Stimulated activated CD4-positive, alpha-beta T cell treated with anti-CD3 and anti-CD28 coated beads, Interleukin-15, amount 100 ng/mL, for 1 hour (primary cell): ENCODE measurements around the gene VPS36.
"Not testable (repeated sequence)": the region's sequence is repeated elsewhere in the genome, so short reads cannot be mapped to it uniquely, and the experiment has no call there.

ENCODE experiments used
- DNase-seq, 2 donors: peaks; one replicate each; pipeline ENCODE4 v3.0.0-alpha.2; 2020; ENCODE audit warnings: low read depth in 1 of 2, low spot score in 1 of 2

The VPS36 gene

DNA sequence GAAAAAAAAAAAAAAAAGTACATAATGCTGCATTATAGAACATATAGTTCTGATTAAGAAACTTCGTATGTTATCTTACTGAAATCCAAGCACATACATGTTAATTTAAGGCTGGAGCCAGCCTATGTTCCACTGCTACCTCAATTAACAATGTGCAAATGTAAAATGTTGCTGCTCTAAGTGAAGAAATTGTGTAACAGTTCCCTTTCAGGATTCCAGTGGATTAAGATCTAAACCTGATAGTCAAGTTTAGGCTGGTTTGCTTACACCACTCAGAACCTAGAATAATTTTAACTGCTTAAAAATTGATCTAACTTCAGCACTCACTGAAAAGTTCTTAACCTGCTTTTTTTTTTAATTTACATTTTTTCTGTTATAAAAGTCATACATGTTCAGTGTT, 4.2 kb downstream of the VPS36 start:
- no peak for DNase-seq

GRCh38 chr13:52432456-52432855, 18.0 kb downstream of the VPS36 start:
- DNase-seq = no peak

- DNase-seq = no peak
Measured at GRCh38 chr13:52428295-52428694, 22.1 kb downstream of the VPS36 start.

DNA sequence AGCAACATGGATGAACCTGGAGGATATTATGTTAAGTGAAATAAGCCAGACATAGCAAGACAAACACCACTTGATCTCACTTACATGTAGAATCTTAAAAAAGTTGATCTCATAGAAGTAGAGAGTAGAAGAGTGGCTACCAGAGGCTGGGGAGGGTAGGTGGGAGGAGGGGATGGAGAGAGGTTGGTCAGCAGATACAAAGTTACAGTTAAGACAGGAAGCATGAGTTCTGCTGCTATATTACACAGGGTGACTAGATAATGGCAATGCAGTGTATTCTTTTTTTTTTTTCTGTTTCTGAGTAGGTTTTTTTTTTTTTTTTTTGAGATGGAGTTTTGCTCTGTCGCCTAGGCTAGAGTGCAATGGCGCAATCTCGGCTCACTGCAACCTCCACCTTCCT, 29.2 kb downstream of the VPS36 start:
- no peak for DNase-seq

DNA sequence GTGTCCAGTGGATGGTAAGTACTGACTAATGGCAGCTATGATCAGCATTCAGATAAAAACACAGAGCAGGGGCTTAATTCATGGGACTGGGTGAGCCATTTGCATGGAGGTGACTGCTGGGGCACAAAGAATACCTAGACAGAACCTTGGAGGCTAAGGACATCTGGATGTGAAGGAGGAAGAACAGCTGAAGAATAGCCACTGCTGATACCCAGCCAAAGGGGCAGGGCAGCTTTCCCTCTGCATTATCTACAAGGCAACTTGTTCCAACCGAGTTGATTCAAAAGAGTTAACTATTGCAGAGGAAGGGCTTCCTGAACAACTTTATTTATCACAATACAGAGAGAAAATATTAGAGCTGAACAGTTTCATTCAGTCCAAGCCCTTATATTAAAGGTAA, 31.4 kb downstream of the VPS36 start:
- no peak for DNase-seq

DNA sequence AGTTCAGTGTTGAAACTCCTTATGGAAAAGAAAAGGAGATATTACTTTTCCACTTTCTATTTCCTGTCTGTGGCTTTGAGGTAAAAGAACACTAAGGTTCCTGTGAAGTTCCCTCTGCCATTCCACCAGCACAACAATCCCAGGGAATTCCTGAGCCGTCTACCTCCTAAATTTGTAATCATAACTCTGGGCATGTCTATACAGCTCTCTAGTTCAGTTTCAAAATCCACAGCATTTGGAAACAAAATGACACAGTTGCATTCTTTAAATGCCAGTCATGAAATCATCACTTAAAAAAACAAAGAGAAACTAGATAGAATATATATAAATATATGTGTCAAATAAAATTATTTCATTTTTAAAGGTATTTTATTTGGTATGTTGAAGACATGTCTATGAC, 35.5 kb downstream of the VPS36 start:
- DNase-seq = no peak

DNA sequence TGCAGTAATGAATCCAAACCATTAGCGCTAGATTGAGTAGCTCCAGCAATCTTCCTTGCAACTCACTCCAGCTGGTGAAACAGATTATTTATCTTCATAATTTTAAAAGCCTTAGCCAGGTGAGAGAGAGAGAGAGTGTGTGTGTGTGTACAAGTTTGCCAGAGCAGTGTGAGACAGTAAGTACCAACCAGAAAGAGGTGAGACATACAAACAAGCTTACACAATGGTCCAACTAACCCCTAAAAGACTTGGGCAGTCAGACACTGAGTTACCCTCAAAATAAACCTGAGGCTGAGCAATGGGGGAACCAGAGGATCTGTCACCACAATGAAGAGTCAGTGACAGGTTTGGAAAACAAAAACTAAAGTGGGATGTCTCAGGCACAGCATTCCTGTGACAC, 36.4 kb downstream of the VPS36 start:
- no peak for DNase-seq

DNA sequence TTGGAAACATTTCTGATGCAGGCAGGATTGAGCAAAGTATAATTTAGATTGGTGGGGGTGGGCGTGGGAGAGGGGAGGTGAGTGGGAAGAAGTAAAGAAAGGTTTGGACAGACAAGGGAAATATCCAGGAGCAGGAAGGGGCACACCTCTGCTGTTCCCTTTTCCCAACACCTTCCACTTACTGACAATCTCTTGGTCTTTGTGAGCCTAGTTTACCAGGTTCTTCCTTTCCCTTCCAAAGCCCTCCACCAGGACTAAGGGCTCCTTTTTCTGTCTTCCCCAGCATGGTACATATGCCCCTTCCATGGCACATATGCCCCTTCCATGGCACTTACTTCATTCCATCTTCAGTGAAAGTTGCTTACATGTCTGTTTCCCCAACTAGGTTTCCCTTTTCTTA, 38.3 kb downstream of the VPS36 start:
- DNase-seq = no peak

- DNase-seq = no peak
Measured at GRCh38 chr13:52411629-52412028, 38.8 kb downstream of the VPS36 start.

GRCh38 chr13:52408071-52408658, 42.3 kb downstream of the VPS36 start:
- not testable (repeated sequence) for DNase-seq

GRCh38 chr13:52407436-52407835, 43.0 kb downstream of the VPS36 start:
- DNase-seq = not testable (repeated sequence)

DNA sequence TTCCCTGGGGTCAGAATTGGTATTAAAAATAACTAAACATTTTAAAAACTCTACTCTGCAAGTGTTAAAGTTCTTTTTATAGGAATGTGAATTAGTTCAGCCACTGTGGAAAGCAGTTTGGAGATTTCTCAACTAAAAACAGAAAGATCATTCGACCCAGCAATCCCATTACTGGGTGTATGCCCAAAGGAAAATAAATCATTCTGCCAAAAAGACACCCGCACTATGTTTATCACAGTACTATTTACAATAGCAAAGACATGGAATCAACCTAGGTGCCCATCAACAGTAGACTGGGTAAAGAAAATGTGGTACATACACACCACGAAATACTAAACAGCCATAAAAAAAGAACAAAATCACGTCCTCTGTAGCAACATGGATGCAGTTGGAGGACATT, 43.8 kb downstream of the VPS36 start:
- DNase-seq = no peak

- DNase-seq = no peak
Measured at GRCh38 chr13:52405767-52406494, 44.5 kb downstream of the VPS36 start, which contains the start of gene THSD1. THSD1 (minus strand) TSS chr13:52406172; CDS start chr13:52402600, 3,572 bp downstream.

- no peak for DNase-seq
Measured at GRCh38 chr13:52405369-52405766, 45.1 kb downstream of the VPS36 start.

DNA sequence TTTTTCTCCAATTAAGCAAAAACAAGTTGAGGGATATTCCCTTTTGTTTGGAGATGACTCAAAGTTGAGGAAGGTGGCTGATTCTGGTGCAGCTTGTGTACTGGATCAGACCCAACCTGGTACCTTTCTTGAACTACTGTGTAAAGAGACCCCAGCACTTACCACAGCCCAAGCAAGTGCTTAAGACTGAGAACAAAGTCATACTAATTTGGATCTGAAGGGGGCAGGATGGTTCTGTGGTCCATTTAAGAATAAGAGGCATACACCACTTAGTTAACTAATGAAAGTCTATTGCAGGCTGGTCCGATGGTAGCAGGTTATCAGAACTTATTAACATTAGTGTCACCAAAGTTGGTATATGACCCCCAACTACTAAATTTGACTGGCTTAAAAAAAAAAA, 50.7 kb downstream of the VPS36 start:
- DNase-seq = no peak

- DNase-seq = no peak
Measured at GRCh38 chr13:52399046-52399445, 51.4 kb downstream of the VPS36 start.

DNA sequence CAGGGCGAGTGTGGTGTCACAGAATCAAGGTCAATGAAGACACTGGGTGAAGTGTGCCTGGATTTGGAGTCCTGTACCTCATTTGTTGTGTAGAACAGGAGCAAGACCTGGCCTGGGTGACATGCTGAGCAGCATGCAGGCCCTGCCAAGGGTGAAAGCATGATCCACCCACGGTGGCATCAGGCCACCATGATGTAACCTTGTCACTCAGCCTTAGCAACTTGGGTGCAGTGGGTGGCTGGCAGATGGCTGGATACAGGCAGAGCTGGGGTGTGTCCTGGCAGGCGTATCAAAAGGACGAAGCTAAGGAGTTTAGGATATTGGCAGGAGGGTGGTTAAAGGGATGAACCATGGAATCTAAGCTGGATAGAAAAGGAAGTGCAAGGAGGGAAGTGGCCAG, 54.7 kb downstream of the VPS36 start:
- DNase-seq = no peak

- no peak for DNase-seq
Measured at GRCh38 chr13:52394586-52394985, 55.8 kb downstream of the VPS36 start.

- no peak for DNase-seq
Measured at GRCh38 chr13:52393572-52394357, 56.7 kb downstream of the VPS36 start.

GRCh38 chr13:52387721-52388120, 62.7 kb downstream of the VPS36 start:
- DNase-seq = no peak

DNA sequence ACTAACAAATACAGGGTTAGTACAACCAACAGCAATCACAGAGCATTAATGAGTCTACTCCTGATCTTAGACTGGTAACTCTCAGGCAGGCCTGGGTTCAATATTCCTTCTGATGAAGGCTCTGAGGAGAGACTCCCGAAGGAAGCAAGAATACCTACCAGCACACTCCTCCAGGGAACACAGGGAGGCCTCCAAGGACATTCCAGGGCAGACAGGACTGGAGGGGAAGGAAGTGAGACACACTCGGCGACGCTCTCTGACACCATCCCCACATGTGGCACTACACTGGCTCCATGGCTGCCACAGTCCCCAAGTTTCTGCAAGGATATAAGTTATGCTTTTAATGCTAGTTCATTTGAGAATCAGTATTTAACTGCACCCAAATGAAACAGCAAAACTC, 64.6 kb downstream of the VPS36 start:
- no peak for DNase-seq

- DNase-seq = no peak
Measured at GRCh38 chr13:52383366-52383765, 67.1 kb downstream of the VPS36 start.
